ENCODE results near the gene CLIC6. TPM values are rescaled to one million over a fixed set of nuclear protein-coding genes. Genes with fewer than 3 reads are reported as not detected.

The CLIC6 gene
- total RNA-seq, 4 donors from 2014 or later: 3.9 to 23.9 (median 8.0) TPM

GRCh38 chr21:34743285-34743684, 74.5 kb downstream of the CLIC6 start:
- intact Hi-C loops (cut with DNase I): loop anchor here (10.0 kb wide), 3 partner anchors 142 to 1092 kb away; no protein-coding TSS in a partner anchor
- no peak for DNase-seq
- 94 to 97% methylated on average over 9 of the region's 9 CpGs for WGBS, 2 donors
- Histone ChIP-seq H3K4me3 (replicated peaks in 1 of 3) (no peak overlapping the region), H3K27ac (no peak overlapping the region), H3K4me1 (peaks cover 0 to 20% of the 10 kb centered on the region in 2 donors), H3K27me3 (no peaks in the 10 kb centered on the region), H3K9me3 (no peaks in the 10 kb centered on the region), H3K36me3 (no peaks in the 10 kb centered on the region)
- TF ChIP-seq CTCF (IDR thresholded peaks at IDR 0.05): no peak
- TF ChIP-seq POLR2A (IDR thresholded peaks at IDR 0.05): no peak

DNA sequence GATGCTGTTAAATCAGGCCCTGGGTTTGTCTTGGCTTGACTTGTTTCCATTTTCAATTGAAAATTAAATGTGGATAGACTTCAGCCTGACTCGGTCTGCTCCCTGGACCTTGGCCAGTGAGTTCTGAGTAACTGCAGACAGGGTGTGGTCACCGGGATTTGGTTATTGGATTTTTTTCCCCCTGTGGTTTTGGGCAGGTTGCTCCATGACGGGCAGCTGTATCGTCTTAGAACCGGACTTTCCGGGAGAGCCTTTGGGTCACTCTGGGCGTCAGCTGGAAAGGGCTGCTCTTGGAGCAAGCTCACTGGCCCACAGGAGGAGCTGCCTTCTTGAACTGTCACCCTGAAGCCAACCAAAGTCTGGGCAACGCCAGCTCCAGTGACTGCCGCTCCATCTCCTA, 75.0 kb downstream of the CLIC6 start:
- H3K9me3 ChIP-seq: no peaks in the 10 kb centered on the region
- H3K27ac ChIP-seq: no peak overlapping the region
- TF ChIP-seq POLR2A (IDR thresholded peaks at IDR 0.05) (no peak), CTCF (IDR thresholded peaks at IDR 0.05) (no peak)
- no peak overlapping the region for H3K4me3 ChIP-seq (replicated peaks in 1 of 3)
- DNase-seq: no peak
- no peaks in the 10 kb centered on the region for H3K36me3 ChIP-seq
- H3K4me1 ChIP-seq: peaks cover 0 to 20% of the 10 kb centered on the region in 2 donors
- WGBS, 2 donors: 63 to 78% methylated on average over 9 of the region's 9 CpGs
- intact Hi-C loops (cut with DNase I): loop anchor here (10.0 kb wide), 3 partner anchors 141 to 1091 kb away; no protein-coding TSS in a partner anchor
- H3K27me3 ChIP-seq: no peaks in the 10 kb centered on the region

GRCh38 chr21:34744801-34745200, 76.0 kb downstream of the CLIC6 start:
- no peak for DNase-seq
- Histone ChIP-seq H3K27ac (no peak overlapping the region), H3K4me3 (replicated peaks in 1 of 3) (no peak overlapping the region), H3K9me3 (no peaks in the 10 kb centered on the region), H3K4me1 (peaks cover 0 to 20% of the 10 kb centered on the region in 2 donors), H3K27me3 (no peaks in the 10 kb centered on the region), H3K36me3 (no peaks in the 10 kb centered on the region)
- 37 to 45% methylated on average over 3 of the region's 3 CpGs for WGBS, 2 donors
- intact Hi-C loops (cut with DNase I): loop anchor here (10.0 kb wide), 3 partner anchors 140 to 1090 kb away; no protein-coding TSS in a partner anchor
- no peak for TF ChIP-seq POLR2A (IDR thresholded peaks at IDR 0.05)
- no peak for TF ChIP-seq CTCF (IDR thresholded peaks at IDR 0.05)

- no peak overlapping the region for H3K27ac ChIP-seq
- H3K4me3 ChIP-seq (replicated peaks in 1 of 3): no peak overlapping the region
- peak; percentile 50 to 55 for DNase-seq
- WGBS, 2 donors: 41 to 49% methylated on average over 21 of the region's 21 CpGs
- H3K36me3 ChIP-seq: no peaks in the 10 kb centered on the region
- TF ChIP-seq POLR2A (IDR thresholded peaks at IDR 0.05) (no peak), CTCF (IDR thresholded peaks at IDR 0.05) (peak; percentile 43 to 92 (median 90))
- intact Hi-C loops (cut with DNase I): loop anchor here (10.0 kb wide), 3 partner anchors 139 to 1089 kb away; no protein-coding TSS in a partner anchor
- H3K4me1 ChIP-seq: peaks cover 0 to 20% of the 10 kb centered on the region in 2 donors
- no peaks in the 10 kb centered on the region for H3K9me3 ChIP-seq
- no peaks in the 10 kb centered on the region for H3K27me3 ChIP-seq
Measured at GRCh38 chr21:34745557-34746255, 76.9 kb downstream of the CLIC6 start.

DNA sequence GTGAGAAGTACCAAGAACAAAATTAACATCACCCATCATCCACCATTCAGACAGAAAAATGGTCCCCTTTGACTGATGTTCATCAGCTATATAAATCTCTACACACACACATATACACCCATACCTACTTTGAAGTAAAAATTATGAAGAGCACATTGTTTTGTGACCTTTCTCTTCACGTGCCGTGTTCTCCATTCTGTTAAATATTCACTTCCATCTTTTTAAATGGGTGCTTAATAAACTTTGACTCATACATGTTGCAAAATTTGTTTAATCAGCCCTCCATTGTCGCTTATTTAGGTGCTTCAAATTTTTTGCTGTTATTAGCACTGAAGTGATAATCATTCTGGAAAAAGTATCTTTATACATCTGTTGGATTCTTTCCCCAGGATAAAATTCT, 80.1 kb downstream of the CLIC6 start:
- no peaks in the 10 kb centered on the region for H3K27me3 ChIP-seq
- intact Hi-C loops (cut with DNase I): loop anchor here (10.0 kb wide), 3 partner anchors 136 to 1086 kb away; no protein-coding TSS in a partner anchor
- peaks cover 0 to 15% of the 10 kb centered on the region in 2 donors for H3K4me1 ChIP-seq
- no peak for DNase-seq
- TF ChIP-seq CTCF (IDR thresholded peaks at IDR 0.05) (no peak), POLR2A (IDR thresholded peaks at IDR 0.05) (no peak)
- no peak overlapping the region for H3K4me3 ChIP-seq (replicated peaks in 1 of 3)
- H3K36me3 ChIP-seq: no peaks in the 10 kb centered on the region
- no peaks in the 10 kb centered on the region for H3K9me3 ChIP-seq
- H3K27ac ChIP-seq: no peak overlapping the region
- 87 to 89% methylated on average over 3 of the region's 3 CpGs for WGBS, 2 donors
